A673 (cell line): ENCODE measurements around the gene SMIM13. TPM values are rescaled to one million over a fixed set of nuclear protein-coding genes. Genes with fewer than 3 reads are reported as not detected.

Experiments used
- BruUV-seq: library from RNA; stranded (reverse); fragments of 400-500 nt; replicated peaks from 2 replicates; lab custom pipeline; 2021; lab: Mats Ljungman, UMichigan
- CTCF ChIA-PET: fragments of 300-600 bp; sonication (Branson Sonifier 250); formaldehyde crosslinking; loops from one replicate; lab custom pipeline; 2022; ENCODE audit warnings: antibody characterized with exemption; lab: Charles Lee
- POLR2A ChIA-PET: fragments of 300-600 bp; sonication (Branson Sonifier 250); formaldehyde crosslinking; loops from one replicate; lab custom pipeline; 2022; ENCODE audit warnings: antibody characterized with exemption; ENCODE audit not compliant: low non-redundant PET; lab: Charles Lee
- DNase-seq: peaks from one replicate; pipeline ENCODE4 v3.0.0-alpha.2; 2015; ENCODE audit warnings: low spot score
- H3K27ac ChIP-seq: fragments of 200-600 bp; sonication (generic); 2 replicates; pipeline ENCODE4 v1.5.1; 2016; ENCODE audit warnings: mixed run types, low read depth, mild to moderate bottlenecking, mixed read lengths, antibody characterized with exemption, low read length; ENCODE audit not compliant: poor library complexity, severe bottlenecking
- H3K27me3 ChIP-seq: fragments of 200-600 bp; sonication (generic); replicated peaks from 2 replicates; pipeline ENCODE4 v1.6.1; 2017; ENCODE audit warnings: mixed run types, low read depth, mild to moderate bottlenecking, mixed read lengths, antibody characterized with exemption, low read length; ENCODE audit not compliant: insufficient read depth, poor library complexity
- H3K36me3 ChIP-seq: fragments of 200-600 bp; sonication (generic); 2 replicates; pipeline ENCODE4 v1.6.1; 2016; ENCODE audit warnings: mixed run types, mild to moderate bottlenecking, mixed read lengths, antibody characterized with exemption, low read length; ENCODE audit not compliant: insufficient read depth, poor library complexity, severe bottlenecking
- H3K4me1 ChIP-seq: fragments of 200-600 bp; sonication (generic); 2 replicates; pipeline ENCODE4 v1.6.1; 2017; ENCODE audit warnings: mixed run types, mild to moderate bottlenecking, mixed read lengths, antibody characterized with exemption, low read length; ENCODE audit not compliant: insufficient read depth, poor library complexity, severe bottlenecking
- H3K4me3 ChIP-seq: fragments of 200-600 bp; sonication (generic); 2 replicates; pipeline ENCODE4 v1.5.1; 2016; ENCODE audit warnings: low read depth, mixed run types, mild to moderate bottlenecking, mixed read lengths, low read length; ENCODE audit not compliant: poor library complexity, severe bottlenecking
- H3K9me3 ChIP-seq: fragments of 200-600 bp; sonication (generic); 2 replicates; pipeline ENCODE4 v1.6.1; 2016; ENCODE audit warnings: mixed run types, low read depth, mild to moderate bottlenecking, mixed read lengths, antibody characterized with exemption, low read length; ENCODE audit not compliant: poor library complexity, severe bottlenecking
- EZH2 ChIP-seq: fragments of 200-600 bp; sonication (generic); IDR thresholded peaks from 2 replicates; pipeline ENCODE4 v1.6.1; 2017; ENCODE audit warnings: borderline replicate concordance, low read depth, mild to moderate bottlenecking, mixed read lengths, antibody characterized with exemption, low read length; ENCODE audit not compliant: poor library complexity, severe bottlenecking
- intact Hi-C: fragments of 100-400 bp; cut with micrococcal nuclease; formaldehyde crosslinking; loops from one replicate; pipeline ENCODE4 v1.10.0; 2022; ENCODE audit not compliant: unreplicated experiment
- total RNA-seq: library from RNA; stranded (reverse); gene quantifications from 2 replicates; pipeline ENCODE4 v1.2.3, GENCODE V29; 2021
- TF ChIP-seq, protein P1 (sequence below): fragments of 300-800, 200-600 bp; sonication (generic); conservative IDR thresholded peaks from 2 replicates; pipeline ENCODE4 v1.5.1; 2017; ENCODE audit warnings: low read depth, mild to moderate bottlenecking, antibody characterized with exemption, low read length, moderate library complexity, mixed read lengths

The SMIM13 gene
- total RNA-seq, 1 experiment from 2014 or later = 18.9 TPM

DNA sequence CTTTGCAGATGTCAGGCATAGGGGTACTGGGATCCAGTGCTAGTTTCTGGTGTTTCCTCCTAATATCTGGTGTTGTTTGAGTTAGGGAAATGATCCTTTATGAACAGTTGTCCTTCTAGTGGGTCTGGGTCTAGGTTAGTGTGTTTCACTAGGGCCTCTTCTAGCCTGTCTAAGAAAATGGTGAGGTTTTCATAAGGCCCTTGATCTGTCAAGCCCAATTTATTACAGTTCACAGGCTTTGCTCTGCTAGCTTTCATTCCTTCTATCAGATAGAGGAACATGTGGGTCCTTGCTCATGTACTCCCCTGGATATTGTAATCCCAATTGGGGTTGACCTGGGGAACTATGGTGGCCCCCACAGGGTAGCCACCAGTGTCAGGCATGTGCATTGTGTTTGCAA is 15.1 kb downstream of the SMIM13 start:
- intact Hi-C loops = no loop called here
- Histone ChIP-seq H3K27ac (no peak overlapping the region), H3K4me1 (peaks cover 13% of the 10 kb centered on the region), H3K27me3 (no peaks in the 10 kb centered on the region), H3K9me3 (no peaks in the 10 kb centered on the region), H3K4me3 (no peak overlapping the region), H3K36me3 (no peaks in the 10 kb centered on the region)
- TF ChIP-seq EZH2 = no peak
- TF ChIP-seq, protein P1, sequence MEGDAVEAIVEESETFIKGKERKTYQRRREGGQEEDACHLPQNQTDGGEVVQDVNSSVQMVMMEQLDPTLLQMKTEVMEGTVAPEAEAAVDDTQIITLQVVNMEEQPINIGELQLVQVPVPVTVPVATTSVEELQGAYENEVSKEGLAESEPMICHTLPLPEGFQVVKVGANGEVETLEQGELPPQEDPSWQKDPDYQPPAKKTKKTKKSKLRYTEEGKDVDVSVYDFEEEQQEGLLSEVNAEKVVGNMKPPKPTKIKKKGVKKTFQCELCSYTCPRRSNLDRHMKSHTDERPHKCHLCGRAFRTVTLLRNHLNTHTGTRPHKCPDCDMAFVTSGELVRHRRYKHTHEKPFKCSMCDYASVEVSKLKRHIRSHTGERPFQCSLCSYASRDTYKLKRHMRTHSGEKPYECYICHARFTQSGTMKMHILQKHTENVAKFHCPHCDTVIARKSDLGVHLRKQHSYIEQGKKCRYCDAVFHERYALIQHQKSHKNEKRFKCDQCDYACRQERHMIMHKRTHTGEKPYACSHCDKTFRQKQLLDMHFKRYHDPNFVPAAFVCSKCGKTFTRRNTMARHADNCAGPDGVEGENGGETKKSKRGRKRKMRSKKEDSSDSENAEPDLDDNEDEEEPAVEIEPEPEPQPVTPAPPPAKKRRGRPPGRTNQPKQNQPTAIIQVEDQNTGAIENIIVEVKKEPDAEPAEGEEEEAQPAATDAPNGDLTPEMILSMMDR = no peak
- CTCF ChIA-PET = no interaction called here
- POLR2A ChIA-PET = no interaction called here
- no peak for DNase-seq
- BruUV-seq = no TSS peak

DNA sequence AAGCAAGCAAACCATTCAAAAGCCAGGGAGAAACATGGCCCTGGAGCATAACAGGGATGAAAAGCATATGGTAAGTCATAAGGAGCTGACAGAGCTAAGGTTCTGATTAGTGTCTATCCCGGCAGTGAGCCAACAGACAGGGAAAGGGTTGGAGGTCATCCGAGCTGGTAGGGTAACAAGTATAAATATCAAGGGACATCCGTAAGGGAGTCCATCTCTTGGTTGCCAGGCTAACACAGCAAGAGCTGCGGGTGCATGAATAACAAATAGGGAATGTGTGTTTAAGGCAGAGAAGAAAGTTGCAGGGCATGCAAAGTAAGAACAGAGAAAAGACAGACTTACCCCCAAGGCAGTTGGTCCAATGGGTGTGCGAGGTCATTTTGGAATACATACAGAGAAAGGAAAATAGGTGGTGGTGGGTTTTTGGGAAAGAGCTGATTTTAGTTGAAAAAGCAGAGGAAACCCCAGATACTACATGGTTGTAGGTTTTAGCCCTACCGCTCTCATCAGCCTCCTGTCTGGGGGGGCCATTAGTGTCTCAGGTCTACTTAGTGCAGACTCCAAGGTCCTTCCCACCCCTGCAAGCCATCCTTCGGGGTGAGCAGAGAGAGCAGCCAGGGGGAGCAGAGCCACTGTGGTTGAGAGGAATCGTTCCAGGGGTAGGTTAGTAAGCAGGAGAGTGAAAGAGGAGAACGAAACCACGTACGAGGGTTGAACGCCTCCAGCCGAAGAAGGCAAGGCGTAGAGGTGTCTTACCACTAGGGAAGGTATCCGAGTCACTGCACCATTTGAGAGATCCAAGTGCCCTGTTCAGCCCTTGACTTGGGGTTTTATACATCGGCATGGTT is 17.5 kb downstream of the SMIM13 start, which contains the start of gene ERVFRD-1:
Gene ERVFRD-1, minus strand, starts transcription at position 805 of the 848 bp plus-strand sequence. CDS start 6,415 bp downstream, outside the sequence.
- Histone ChIP-seq H3K9me3 (no peaks in the 10 kb centered on the region), H3K27me3 (no peaks in the 10 kb centered on the region), H3K4me3 (no peak within 1 kb of the TSS), H3K27ac (peak within 1 kb of the TSS; percentile 67), H3K36me3 (no peaks in the 10 kb centered on the region), H3K4me1 (peaks cover 15% of the 10 kb centered on the region)
- BruUV-seq = no TSS peak
- POLR2A ChIA-PET = no interaction called here
- CTCF ChIA-PET = no interaction called here
- intact Hi-C loops = no loop called here
- DNase-seq = no peak
- no peak for TF ChIP-seq EZH2
- TF ChIP-seq, protein P1 = no peak

DNA sequence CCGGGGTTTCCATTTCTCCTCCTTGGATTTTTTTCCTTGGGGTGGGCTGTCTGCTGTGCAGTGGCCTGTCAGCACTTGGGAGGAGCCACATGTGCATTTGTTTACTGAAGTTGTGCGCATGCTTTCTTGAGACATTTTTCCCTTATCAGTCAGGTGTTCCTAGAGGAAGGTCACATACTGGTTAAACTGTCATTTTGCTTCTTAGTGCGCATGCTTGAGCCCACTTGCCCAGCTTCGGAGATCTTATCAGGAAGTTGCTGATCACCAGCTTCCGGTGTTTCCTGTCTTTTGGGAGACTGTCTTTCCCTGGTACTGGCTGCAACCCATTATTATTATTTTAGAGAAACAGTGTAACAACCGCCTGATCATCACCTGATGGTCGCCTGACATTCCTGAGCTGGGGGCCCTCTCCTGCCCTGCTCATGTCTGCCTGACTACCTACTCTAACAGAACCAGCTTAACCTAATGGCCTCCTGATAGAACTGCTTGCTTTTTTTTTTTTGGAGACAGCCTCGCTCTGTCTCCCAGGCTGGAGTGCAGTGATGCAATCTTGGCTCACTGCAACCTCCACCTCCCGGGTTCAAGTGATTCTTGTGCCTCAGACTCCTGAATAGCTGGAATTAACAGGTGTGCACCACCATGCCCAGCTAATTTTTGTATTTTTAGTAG is 18.3 kb downstream of the SMIM13 start:
- no peaks in the 10 kb centered on the region for H3K27me3 ChIP-seq
- BruUV-seq = no TSS peak
- no peaks in the 10 kb centered on the region for H3K9me3 ChIP-seq
- POLR2A ChIA-PET = interaction anchor here (0.7 kb wide), 1 partner anchor 133 kb away, joined by 5 read pairs; no protein-coding TSS in a partner anchor
- peak; percentile 80 for DNase-seq
- H3K4me3 ChIP-seq = no peak overlapping the region
- intact Hi-C loops = no loop called here
- CTCF ChIA-PET = no interaction called here
- H3K4me1 ChIP-seq = peaks cover 21% of the 10 kb centered on the region
- no peaks in the 10 kb centered on the region for H3K36me3 ChIP-seq
- TF ChIP-seq EZH2 = no peak
- TF ChIP-seq, protein P1 = no peak
- H3K27ac ChIP-seq = peak overlapping the region; percentile 67
